CD4-positive, alpha-beta T cell (primary cell): ENCODE results near the gene ANKRD28. TPM values are rescaled to one million over a fixed set of nuclear protein-coding genes. Genes with fewer than 3 reads are reported as not detected.

Experiments used
- ATAC-seq: fragments of 200-7000 bp; cut with Tn5 transposase; one replicate; pipeline ENCODE4 v1.10.0; 2022; ENCODE audit warnings: mild to moderate bottlenecking; ENCODE audit not compliant: poor library complexity
- CTCF ChIA-PET: fragments of 350-600 bp; sonication (Branson Sonifier 250); formaldehyde crosslinking; loops from one replicate; lab custom pipeline; 2021; ENCODE audit warnings: antibody characterized with exemption, inconsistent platforms; lab: Charles Lee
- POLR2A ChIA-PET: fragments of 350-600 bp; sonication (Branson Sonifier 250); formaldehyde crosslinking; loops from one replicate; lab custom pipeline; 2021; ENCODE audit warnings: antibody characterized with exemption, inconsistent platforms; lab: Charles Lee
- DNase-seq, 14 experiments: peaks; one replicate each; pipeline ENCODE4 v3.0.0-alpha.2; 2013 to 2020; ENCODE audit warnings: mixed read lengths in 2 of 14
- H3K27ac ChIP-seq, 2 donors: one replicate each; pipeline versions ENCODE4 v1.5.1 to v1.7.0; 2013; ENCODE audit warnings: low read length in 2 of 2, low read depth in 1 of 2, mild to moderate bottlenecking in 1 of 2
- H3K27me3 ChIP-seq, 2 experiments: 1 replicate in 1 of 2; 2 replicates in 1 of 2; pipeline versions ENCODE4 v1.6.1 to v1.7.0; 2013; ENCODE audit warnings: low read length in 2 of 2, control low read depth in 1 of 2, mild to moderate bottlenecking in 1 of 2, moderate library complexity in 1 of 2; ENCODE audit not compliant: insufficient read depth in 2 of 2, control insufficient read depth in 1 of 2
- H3K36me3 ChIP-seq: one replicate; pipeline ENCODE4 v1.6.1; 2013; ENCODE audit warnings: low read length, control low read depth; ENCODE audit not compliant: insufficient read depth
- H3K4me1 ChIP-seq: one replicate; pipeline ENCODE4 v1.6.1; 2013; ENCODE audit warnings: low read length, control low read depth; ENCODE audit not compliant: insufficient read depth
- H3K4me3 ChIP-seq: one replicate; pipeline ENCODE4 v1.5.1; 2013; ENCODE audit warnings: mild to moderate bottlenecking, low read length, moderate library complexity
- H3K9me3 ChIP-seq, 2 experiments: 1 replicate in 1 of 2; 2 replicates in 1 of 2; pipeline versions ENCODE4 v1.6.1 to v1.7.0; 2013; ENCODE audit warnings: low read length in 2 of 2, mild to moderate bottlenecking in 2 of 2, control low read depth in 1 of 2, moderate library complexity in 1 of 2; ENCODE audit not compliant: control insufficient read depth in 1 of 2, insufficient read depth in 1 of 2
- H3K27ac Mint-ChIP-seq: one replicate; pipeline ENCODE4 v1.8.0; 2020; ENCODE audit warnings: mixed read lengths
- H3K27me3 Mint-ChIP-seq: one replicate; pipeline ENCODE4 v1.8.0; 2021; ENCODE audit warnings: mixed read lengths
- H3K36me3 Mint-ChIP-seq: one replicate; pipeline ENCODE4 v1.8.0; 2021; ENCODE audit warnings: low read depth, mixed read lengths
- H3K4me1 Mint-ChIP-seq: one replicate; pipeline ENCODE4 v1.8.0; 2021; ENCODE audit warnings: low read depth, mixed read lengths
- H3K4me3 Mint-ChIP-seq: one replicate; pipeline ENCODE4 v1.8.0; 2020; ENCODE audit warnings: mild to moderate bottlenecking, mixed read lengths
- H3K9me3 Mint-ChIP-seq: one replicate; pipeline ENCODE4 v1.8.0; 2020; ENCODE audit warnings: mixed read lengths
- intact Hi-C, 2 experiments: fragments of 100-400 bp; cut with DNase I in 1 of 2; cut with micrococcal nuclease in 1 of 2; formaldehyde crosslinking; loops; one replicate each; pipeline versions ENCODE4 v1.15.1 to v1.9.0; 2023 to 2025; cut with DNase I, micrococcal nuclease
- total RNA-seq, 174 experiments: library from RNA in 2 of 174; stranded (reverse) in 2 of 174; gene quantifications; one replicate each; pipeline ENCODE4 v1.2.3 and lab custom pipeline; 2021 to 2026
- TF ChIP-seq, protein P1 (sequence below): fragments of 200-600 bp; IDR thresholded peaks from one replicate; pipeline ENCODE4 v1.8.0; 2022; ENCODE audit warnings: antibody characterized with exemption, mild to moderate bottlenecking

ANKRD28 gene
- total RNA-seq, 2 experiments from 2014 or later = 36.6 to 43.1 TPM

DNA sequence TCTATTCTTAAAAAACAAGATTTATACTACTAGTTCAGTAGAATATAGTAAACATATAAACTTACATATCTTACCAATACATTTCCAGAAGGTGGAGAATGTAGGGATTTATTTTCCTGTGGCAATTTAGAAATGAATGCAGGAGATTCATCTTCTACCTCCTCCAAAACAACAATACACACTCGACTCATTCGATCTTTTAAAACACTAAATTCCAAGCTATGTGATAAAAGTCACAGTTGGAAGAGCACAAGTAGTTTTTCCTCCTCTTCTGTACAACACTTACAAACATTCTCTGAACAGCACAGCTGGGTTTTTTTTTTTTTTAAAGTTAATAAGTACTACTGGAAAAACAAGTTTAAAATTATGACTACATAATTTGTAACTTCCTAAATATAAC is 1.4 kb downstream of the ANKRD28 start:
- POLR2A ChIA-PET = interaction anchor here (1.1 kb wide), 1 partner anchor 14 kb away, joined by 3 read pairs; no protein-coding TSS in a partner anchor

DNA sequence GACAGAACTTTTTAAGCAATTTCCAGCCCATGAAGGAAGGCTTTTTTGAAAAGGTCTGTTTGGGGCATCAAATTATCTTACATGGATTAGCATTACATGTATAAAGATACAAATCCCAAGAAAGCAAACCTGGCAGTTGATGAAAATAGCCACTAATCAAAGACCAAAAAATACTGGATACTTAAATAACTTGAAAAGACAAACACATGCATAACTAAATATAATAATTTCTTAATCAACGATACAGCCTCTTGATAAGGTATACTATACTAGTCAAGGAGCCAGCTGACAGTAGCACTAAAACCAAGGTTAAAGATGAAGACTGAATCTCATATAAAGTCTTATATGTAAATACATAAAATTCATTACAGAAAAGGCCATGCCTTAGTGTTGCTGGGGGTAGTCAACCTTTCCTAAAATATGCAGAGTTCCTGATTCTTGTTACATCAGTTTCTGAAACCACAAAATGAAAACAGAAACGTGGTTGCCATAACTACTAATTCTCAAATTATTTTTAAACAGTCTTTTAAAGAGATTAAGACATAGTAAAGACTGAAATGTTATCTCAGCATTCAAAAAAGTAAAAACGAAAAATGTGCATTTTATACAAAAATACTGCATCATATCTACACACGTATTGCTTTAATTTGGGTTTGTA is 2.0 kb downstream of the ANKRD28 start:
- no peaks in the 10 kb centered on the region for H3K9me3 Mint-ChIP-seq
- peak overlapping the region; percentile 70 for H3K27ac Mint-ChIP-seq
- TF ChIP-seq, protein P1, sequence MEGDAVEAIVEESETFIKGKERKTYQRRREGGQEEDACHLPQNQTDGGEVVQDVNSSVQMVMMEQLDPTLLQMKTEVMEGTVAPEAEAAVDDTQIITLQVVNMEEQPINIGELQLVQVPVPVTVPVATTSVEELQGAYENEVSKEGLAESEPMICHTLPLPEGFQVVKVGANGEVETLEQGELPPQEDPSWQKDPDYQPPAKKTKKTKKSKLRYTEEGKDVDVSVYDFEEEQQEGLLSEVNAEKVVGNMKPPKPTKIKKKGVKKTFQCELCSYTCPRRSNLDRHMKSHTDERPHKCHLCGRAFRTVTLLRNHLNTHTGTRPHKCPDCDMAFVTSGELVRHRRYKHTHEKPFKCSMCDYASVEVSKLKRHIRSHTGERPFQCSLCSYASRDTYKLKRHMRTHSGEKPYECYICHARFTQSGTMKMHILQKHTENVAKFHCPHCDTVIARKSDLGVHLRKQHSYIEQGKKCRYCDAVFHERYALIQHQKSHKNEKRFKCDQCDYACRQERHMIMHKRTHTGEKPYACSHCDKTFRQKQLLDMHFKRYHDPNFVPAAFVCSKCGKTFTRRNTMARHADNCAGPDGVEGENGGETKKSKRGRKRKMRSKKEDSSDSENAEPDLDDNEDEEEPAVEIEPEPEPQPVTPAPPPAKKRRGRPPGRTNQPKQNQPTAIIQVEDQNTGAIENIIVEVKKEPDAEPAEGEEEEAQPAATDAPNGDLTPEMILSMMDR = no peak
- peaks cover 10% of the 10 kb centered on the region for H3K4me1 ChIP-seq
- peak overlapping the region; percentile 21 for H3K4me3 Mint-ChIP-seq
- H3K36me3 ChIP-seq = peaks cover 8% of the 10 kb centered on the region
- peak in 3 of 14 experiments; percentile 70 to 76 (median 72) for DNase-seq
- no peaks in the 10 kb centered on the region for H3K27me3 Mint-ChIP-seq
- ChIA-PET CTCF (no interaction called here), POLR2A (no interaction called here)
- H3K4me3 ChIP-seq = peak overlapping the region; percentile 48
- peaks cover 36% of the 10 kb centered on the region for H3K36me3 Mint-ChIP-seq
- intact Hi-C loops = no loop called here
- peaks cover 80% of the 10 kb centered on the region for H3K4me1 Mint-ChIP-seq
- H3K9me3 ChIP-seq = no peaks in the 10 kb centered on the region
- peak; percentile 35 for ATAC-seq
- no peaks in the 10 kb centered on the region for H3K27me3 ChIP-seq
- peak overlapping the region; percentile 29 to 73 for H3K27ac ChIP-seq

More for the DNA sequence above, 1.4 kb downstream of the ANKRD28 start:
- TF ChIP-seq, protein P1 = no peak
- Histone ChIP-seq H3K4me1 (peaks cover 10% of the 10 kb centered on the region), H3K27ac (peak overlapping the region; percentile 2 to 73), H3K27me3 (no peaks in the 10 kb centered on the region), H3K36me3 (peaks cover 8% of the 10 kb centered on the region), H3K9me3 (no peaks in the 10 kb centered on the region), H3K4me3 (peak overlapping the region; percentile 48)
- H3K27me3 Mint-ChIP-seq = no peaks in the 10 kb centered on the region
- DNase-seq = no peak
- H3K9me3 Mint-ChIP-seq = no peaks in the 10 kb centered on the region
- H3K4me3 Mint-ChIP-seq = peak overlapping the region; percentile 80
- no peak for ATAC-seq
- CTCF ChIA-PET = interaction anchor here (1.5 to 2.0 kb wide), 3 partner anchors 11 to 166 kb away, joined by 4 to 5 read pairs (median 5); no protein-coding TSS in a partner anchor
- peaks cover 80% of the 10 kb centered on the region for H3K4me1 Mint-ChIP-seq
- H3K27ac Mint-ChIP-seq = peak overlapping the region; percentile 70
- intact Hi-C loops = no loop called here
- peaks cover 31% of the 10 kb centered on the region for H3K36me3 Mint-ChIP-seq

DNA sequence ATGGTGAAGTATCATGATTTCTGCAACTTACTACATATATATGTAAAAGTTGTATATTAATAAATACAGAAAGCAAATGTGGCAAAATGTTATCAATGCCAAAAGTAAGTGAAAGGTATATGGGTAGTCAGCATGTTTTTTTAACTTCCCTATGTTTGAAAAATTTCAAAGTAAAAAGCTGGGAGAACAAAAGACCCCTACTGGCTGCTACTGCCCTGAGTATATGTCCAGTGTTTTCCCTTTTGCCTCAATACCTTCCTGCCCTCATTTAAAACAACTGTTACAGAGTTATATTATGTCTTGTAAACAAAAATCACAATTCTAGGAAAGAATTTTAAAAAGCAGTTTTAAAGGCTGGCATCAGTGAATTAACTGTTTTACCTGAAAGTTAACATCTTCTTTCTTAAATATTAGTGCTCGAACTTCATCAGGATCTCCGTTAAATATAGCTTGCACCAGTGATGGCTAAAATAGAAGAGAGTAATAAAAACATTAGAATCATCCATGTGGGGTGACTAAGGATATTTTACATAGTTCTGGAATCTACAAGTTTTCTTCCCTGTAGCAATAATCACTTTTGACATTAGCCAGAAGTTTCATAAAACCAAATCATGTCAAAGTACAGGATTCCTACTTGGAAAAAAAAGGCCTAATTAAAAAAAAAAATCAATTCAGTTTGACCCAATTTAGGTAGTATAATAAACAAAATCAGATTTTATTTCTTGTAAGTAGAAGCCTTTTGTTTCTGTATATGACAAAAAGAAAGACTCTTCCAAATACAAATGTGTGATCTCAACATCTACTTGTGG is 2.7 kb downstream of the ANKRD28 start:
- no peaks in the 10 kb centered on the region for H3K27me3 ChIP-seq
- Mint-ChIP-seq H3K4me1 (peaks cover 81% of the 10 kb centered on the region), H3K9me3 (no peaks in the 10 kb centered on the region), H3K4me3 (peak overlapping the region; percentile 21), H3K36me3 (peaks cover 44% of the 10 kb centered on the region), H3K27me3 (no peaks in the 10 kb centered on the region), H3K27ac (peak overlapping the region; percentile 80)
- H3K4me1 ChIP-seq = peaks cover 8% of the 10 kb centered on the region
- no peaks in the 10 kb centered on the region for H3K9me3 ChIP-seq
- no peak for DNase-seq
- H3K27ac ChIP-seq = peak overlapping the region; percentile 29 to 73
- peaks cover 8% of the 10 kb centered on the region for H3K36me3 ChIP-seq
- intact Hi-C loops = no loop called here
- TF ChIP-seq, protein P1 = no peak
- ATAC-seq = no peak
- CTCF ChIA-PET = interaction anchor here (0.6 kb wide), 1 partner anchor 13 kb away, joined by 3 read pairs; no protein-coding TSS in a partner anchor
- H3K4me3 ChIP-seq = peak overlapping the region; percentile 48
- POLR2A ChIA-PET = no interaction called here
